H1 (cell line): Measurements from ENCODE around the gene LRWD1. TPM values are rescaled to one million over a fixed set of nuclear protein-coding genes. Genes with fewer than 3 reads are reported as not detected.

Experiments
- CTCF ChIA-PET: fragments of 300-600 bp; sonication (Branson Sonifier 250); formaldehyde crosslinking; loops from one replicate; lab custom pipeline; 2021; ENCODE audit not compliant: partially characterized antibody; lab: Charles Lee
- POLR2A ChIA-PET: fragments of 300-600 bp; sonication (Branson Sonifier 250); formaldehyde crosslinking; loops from one replicate; lab custom pipeline; 2021; ENCODE audit warnings: inconsistent platforms; ENCODE audit not compliant: partially characterized antibody; lab: Charles Lee
- DNase-seq, 2 experiments: peaks; one replicate each; pipeline versions ENCODE4 v3.0.0 to v3.0.0-alpha.2; 2010 to 2022; ENCODE audit warnings: low spot score in 2 of 2, low read depth in 1 of 2, mixed read lengths in 1 of 2
- FAIRE-seq: peaks from 2 replicates; lab custom pipeline; 2011; peaks lifted over from hg19 to GRCh38; lab: Jason Lieb, UNC
- H2AFZ ChIP-seq: 2 replicates; pipeline ENCODE4 v1.8.1; 2012; ENCODE audit warnings: low read length, inconsistent platforms
- H2AK5ac ChIP-seq: 2 replicates; pipeline ENCODE4 v1.6.1; 2013; ENCODE audit warnings: low read depth, low read length
- H2BK120ac ChIP-seq: replicated peaks from 2 replicates; pipeline ENCODE3; 2013; ENCODE audit warnings: low read depth, low read length, inconsistent platforms
- H2BK12ac ChIP-seq: 2 replicates; pipeline ENCODE4 v1.6.1; 2013; ENCODE audit warnings: low read depth, low read length
- H2BK15ac ChIP-seq: 2 replicates; pipeline ENCODE4 v1.6.1; 2013; ENCODE audit warnings: low read length
- H2BK20ac ChIP-seq: 2 replicates; pipeline ENCODE4 v1.6.1; 2013; ENCODE audit warnings: low read length
- H2BK5ac ChIP-seq: 2 replicates; pipeline ENCODE4 v1.6.1; 2013; ENCODE audit warnings: low read depth, low read length
- H3K14ac ChIP-seq: 2 replicates; pipeline ENCODE4 v1.6.1; 2013; ENCODE audit warnings: inconsistent platforms; ENCODE audit not compliant: insufficient read length
- H3K18ac ChIP-seq: 2 replicates; pipeline ENCODE4 v1.6.1; 2013; ENCODE audit warnings: low read length; ENCODE audit errors: extremely low read depth
- H3K23ac ChIP-seq: 2 replicates; pipeline ENCODE4 v1.6.1; 2013; ENCODE audit warnings: inconsistent platforms; ENCODE audit not compliant: insufficient read length
- H3K23me2 ChIP-seq: 2 replicates; pipeline ENCODE4 v1.6.1; 2013; ENCODE audit warnings: low read depth, low read length
- H3K27ac ChIP-seq: 2 replicates; pipeline ENCODE4 v1.6.1; 2011; ENCODE audit warnings: low read depth, low read length, inconsistent platforms
- H3K27me3 ChIP-seq, 4 experiments: replicated peaks in 1 of 4; 1 replicate in 1 of 4; 2 replicates in 3 of 4; pipeline versions ENCODE4 v1.6.1 to v1.8.1; 2011 to 2013; ENCODE audit warnings: low read length in 3 of 4, mild to moderate bottlenecking in 3 of 4, inconsistent platforms in 2 of 4, mixed read lengths in 2 of 4, moderate library complexity in 1 of 4; ENCODE audit not compliant: control insufficient read depth in 3 of 4, insufficient read depth in 3 of 4; ENCODE audit errors: extremely low read depth in 1 of 4
- H3K36me3 ChIP-seq, 4 experiments: 2 replicates each; pipeline versions ENCODE4 v1.6.1 to v1.8.1; 2011 to 2013; ENCODE audit warnings: mild to moderate bottlenecking in 4 of 4, low read length in 3 of 4, moderate library complexity in 2 of 4, control low read depth in 1 of 4, inconsistent platforms in 1 of 4; ENCODE audit not compliant: insufficient read depth in 4 of 4, control insufficient read depth in 2 of 4
- H3K4ac ChIP-seq: replicated peaks from 2 replicates; pipeline ENCODE3; 2013; ENCODE audit warnings: low read length, low read depth, mixed read lengths, inconsistent platforms; ENCODE audit not compliant: insufficient read length
- H3K4me1 ChIP-seq, 4 experiments: replicated peaks in 1 of 4; 1 replicate in 1 of 4; 2 replicates in 3 of 4; pipeline versions ENCODE4 v1.6.1 to v1.8.1; 2011 to 2013; ENCODE audit warnings: low read length in 3 of 4, inconsistent platforms in 2 of 4, mixed read lengths in 1 of 4; ENCODE audit not compliant: insufficient read depth in 4 of 4, control insufficient read depth in 3 of 4
- H3K4me2 ChIP-seq, 2 experiments: 2 replicates each; pipeline versions ENCODE4 v1.6.1 to v1.8.1; 2011 to 2013; ENCODE audit warnings: low read depth in 2 of 2, low read length in 2 of 2, control low read depth in 1 of 2, inconsistent platforms in 1 of 2, mild to moderate bottlenecking in 1 of 2; ENCODE audit not compliant: insufficient read depth in 1 of 2
- H3K4me3 ChIP-seq, 4 experiments: fragments of 200-600, 300-600 bp in 1 of 4; sonication (generic), shearing (Covaris generic), sonication (Bioruptor Twin) in 1 of 4; 2 replicates each; pipeline versions ENCODE4 v1.5.1 to v1.8.1; 2011 to 2016; ENCODE audit warnings: low read length in 4 of 4, low read depth in 3 of 4, control low read depth in 2 of 4, inconsistent platforms in 2 of 4, mild to moderate bottlenecking in 2 of 4, mixed read lengths in 1 of 4, moderate library complexity in 1 of 4; ENCODE audit not compliant: insufficient read depth in 2 of 4; ENCODE audit errors: extremely low read depth in 1 of 4
- H3K56ac ChIP-seq: replicated peaks from 2 replicates; pipeline ENCODE3; 2013; ENCODE audit warnings: low read depth, mild to moderate bottlenecking, mixed read lengths, low read length, inconsistent platforms; ENCODE audit not compliant: insufficient read length
- H3K79me1 ChIP-seq: 2 replicates; pipeline ENCODE4 v1.6.1; 2013; ENCODE audit warnings: low read depth, low read length, control low read depth
- H3K79me2 ChIP-seq, 2 experiments: 2 replicates each; pipeline versions ENCODE4 v1.6.1 to v1.8.1; 2012 to 2013; ENCODE audit warnings: low read length in 2 of 2, mild to moderate bottlenecking in 2 of 2, inconsistent platforms in 1 of 2; ENCODE audit not compliant: insufficient read depth in 2 of 2, control insufficient read depth in 1 of 2
- H3K9ac ChIP-seq, 4 experiments: replicated peaks in 1 of 4; 1 replicate in 1 of 4; 2 replicates in 3 of 4; pipeline versions ENCODE4 v1.6.1 to v1.8.1; 2011 to 2013; ENCODE audit warnings: low read depth in 3 of 4, low read length in 3 of 4, control low read depth in 2 of 4, mild to moderate bottlenecking in 2 of 4, moderate library complexity in 2 of 4, inconsistent platforms in 1 of 4; ENCODE audit errors: extremely low read depth in 1 of 4
- H3K9me3 ChIP-seq, 2 experiments: 2 replicates each; pipeline versions ENCODE4 v1.6.1 to v1.8.1; 2012 to 2013; ENCODE audit warnings: mild to moderate bottlenecking in 2 of 2, moderate library complexity in 2 of 2, control low read depth in 1 of 2, inconsistent platforms in 1 of 2, low read depth in 1 of 2, low read length in 1 of 2, mixed read lengths in 1 of 2; ENCODE audit not compliant: insufficient read depth in 2 of 2
- H4K20me1 ChIP-seq, 2 experiments: replicated peaks in 1 of 2; 2 replicates each; pipeline versions ENCODE3 to v1.8.1; 2011 to 2013; ENCODE audit warnings: inconsistent platforms in 2 of 2, low read length in 2 of 2, mild to moderate bottlenecking in 1 of 2; ENCODE audit not compliant: insufficient read depth in 2 of 2, control insufficient read depth in 1 of 2
- H4K5ac ChIP-seq: 2 replicates; pipeline ENCODE4 v1.6.1; 2013; ENCODE audit warnings: low read length, low read depth, mixed read lengths, inconsistent platforms; ENCODE audit not compliant: insufficient read length
- H4K8ac ChIP-seq: 2 replicates; pipeline ENCODE4 v1.8.0; 2013; ENCODE audit warnings: mild to moderate bottlenecking, moderate library complexity, low read length, inconsistent platforms; ENCODE audit not compliant: insufficient read depth; ENCODE audit errors: extremely low read depth
- H4K91ac ChIP-seq: replicated peaks from 2 replicates; pipeline ENCODE3; 2013; ENCODE audit warnings: low read length, mixed read lengths, inconsistent platforms; ENCODE audit not compliant: insufficient read length
- BACH1 ChIP-seq: IDR thresholded peaks from 2 replicates; pipeline ENCODE4 v1.6.1; 2012; ENCODE audit warnings: low read length, improper control_type of control experiment
- BCL11A ChIP-seq, 2 experiments: IDR thresholded peaks; one replicate each; pipeline ENCODE4 v1.6.1; 2011; ENCODE audit warnings: low read depth in 2 of 2, low read length in 2 of 2, mild to moderate bottlenecking in 2 of 2
- BRCA1 ChIP-seq: IDR thresholded peaks from 2 replicates; pipeline ENCODE4 v1.6.1; 2012; ENCODE audit warnings: low read depth, low read length, improper control_type of control experiment
- GABPA ChIP-seq: IDR thresholded peaks from 2 replicates; pipeline ENCODE4 v1.6.1; 2011; ENCODE audit warnings: mild to moderate bottlenecking, low read length, moderate library complexity, borderline replicate concordance; ENCODE audit not compliant: insufficient read depth
- HDAC2 ChIP-seq, 2 experiments: fragments of 300-600 bp in 1 of 2; sonication (generic) in 1 of 2; IDR thresholded peaks; 2 replicates each; pipeline ENCODE4 v1.6.1; 2011 to 2012; ENCODE audit warnings: low read depth in 2 of 2, low read length in 2 of 2, mild to moderate bottlenecking in 2 of 2, moderate library complexity in 2 of 2, borderline replicate concordance in 1 of 2, inconsistent platforms in 1 of 2
- POLR2A ChIP-seq, 2 experiments: IDR thresholded peaks; 1 replicate in 1 of 2; 2 replicates in 1 of 2; pipeline ENCODE4 v1.6.1; 2011; ENCODE audit warnings: low read depth in 2 of 2, low read length in 2 of 2, mild to moderate bottlenecking in 2 of 2; ENCODE audit errors: control extremely low read depth in 1 of 2
- RFX5 ChIP-seq: IDR thresholded peaks from 2 replicates; pipeline ENCODE4 v1.6.1; 2011; ENCODE audit warnings: low read depth, low read length, improper control_type of control experiment, borderline replicate concordance
- SP4 ChIP-seq: IDR thresholded peaks from 2 replicates; pipeline ENCODE4 v1.6.1; 2012; ENCODE audit warnings: low read length, inconsistent platforms
- SRF ChIP-seq: IDR thresholded peaks from 2 replicates; pipeline ENCODE4 v1.6.1; 2011; ENCODE audit warnings: mild to moderate bottlenecking, low read depth, low read length, moderate library complexity
- TAF1 ChIP-seq: IDR thresholded peaks from 2 replicates; pipeline ENCODE4 v1.6.1; 2011; ENCODE audit warnings: mild to moderate bottlenecking, low read depth, low read length
- TBP ChIP-seq: IDR thresholded peaks from 2 replicates; pipeline ENCODE4 v1.6.1; 2011; ENCODE audit warnings: low read depth, low read length, improper control_type of control experiment
- YY1 ChIP-seq: IDR thresholded peaks from 2 replicates; pipeline ENCODE4 v1.6.1; 2011; ENCODE audit warnings: low read depth, mild to moderate bottlenecking, low read length
- WGBS, 2 experiments: shearing (Covaris generic) in 1 of 2; methylation state at CpG; one replicate each; pipeline versions ENCODE4 v1.1.6 to v1.1.7; 2013 to 2015; ENCODE audit warnings: low lambda C conversion rate in 2 of 2, mixed read lengths in 2 of 2, inconsistent platforms in 1 of 2, low coverage in 1 of 2, missing lambda C conversion rate in 1 of 2; ENCODE audit not compliant: insufficient replicate concordance in 2 of 2, insufficient coverage in 1 of 2, insufficient read length in 1 of 2; ENCODE audit errors: extremely low coverage in 1 of 2, missing lambda C conversion rate in 1 of 2; 5-methylcytosine and 5-hydroxymethylcytosine counted together
- polyA plus RNA-seq, 7 experiments: library from polyadenylated mRNA; depleted of rRNA in 3 of 7; stranded (reverse) in 5 of 7; unstranded in 2 of 7; fragments of >200 nt in 5 of 7; fragments of 200-250 nt in 2 of 7; gene quantifications; 1 replicate in 5 of 7; 2 replicates in 1 of 7; 4 replicates in 1 of 7; pipeline versions ENCODE4 v1.2.1 to v1.2.3, GENCODE V29; 2011 to 2013; ENCODE audit warnings: missing spikeins in 2 of 7, mixed read lengths in 2 of 7
- total RNA-seq: library from RNA; stranded (reverse); fragmentation: NEBNext Ultra II Directional; extraction: Animal tissue kit (Norgen Biotek cat#: 25700); gene quantifications from 2 replicates; pipeline ENCODE4 v1.2.1, GENCODE V29; 2021
- TF ChIP-seq, protein P1 (sequence below): IDR thresholded peaks from 2 replicates; pipeline ENCODE4 v1.6.1; 2012; ENCODE audit warnings: inconsistent platforms
- TF ChIP-seq, protein P2 (sequence below): IDR thresholded peaks from 2 replicates; pipeline ENCODE4 v1.6.1; 2012; ENCODE audit warnings: inconsistent platforms

The LRWD1 gene
- total and polyA plus RNA-seq, 2 of the 8 experiments (the other 6 are each of a cell fraction or from before 2014, with no cell fraction given), result 23.4 to 26.8 TPM

DNA sequence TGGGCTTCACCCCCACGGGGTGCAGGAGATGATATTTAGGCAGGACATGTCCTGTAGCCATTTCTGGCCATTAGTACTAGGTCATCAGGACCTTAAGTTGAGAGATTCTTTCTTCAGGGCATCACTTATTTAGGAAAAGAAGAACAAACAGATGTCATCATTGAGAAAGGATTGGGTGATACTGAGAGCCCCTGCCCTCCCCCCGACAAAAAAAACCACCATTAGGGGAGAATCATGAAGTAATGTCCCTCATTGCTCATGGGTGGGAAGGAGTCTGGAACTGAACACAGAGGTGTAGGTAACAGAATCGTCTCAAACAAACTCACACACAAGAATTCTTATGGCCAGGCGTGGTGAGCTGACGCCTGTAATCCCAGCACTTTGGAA, 37.8 kb upstream of the LRWD1 start:
- CTCF ChIA-PET, result interaction anchor here (1.8 to 2.1 kb wide), 3 partner anchors 11 to 17 kb away, joined by 4 to 8 read pairs (median 5); no protein-coding TSS in a partner anchor
- Histone ChIP-seq H2AK5ac (no peak overlapping the region), H3K79me2 (no peaks in the 10 kb centered on the region), H2AFZ (no peak overlapping the region), H3K4me3 (no peak overlapping the region), H2BK15ac (no peak overlapping the region), H4K8ac (no peak overlapping the region), H4K91ac (no peak overlapping the region), H3K9me3 (no peaks in the 10 kb centered on the region), H3K9ac (no peak overlapping the region), H2BK20ac (no peak overlapping the region), H3K18ac (no peak overlapping the region), H3K56ac (no peak overlapping the region), H3K23ac (no peak overlapping the region), H3K27me3 (no peaks in the 10 kb centered on the region), H4K20me1 (peaks cover 3 to 7% of the 10 kb centered on the region in 2 experiments), H3K4me2 (no peak overlapping the region), H2BK5ac (no peak overlapping the region), H3K36me3 (peaks cover 0 to 12% (median 5%) of the 10 kb centered on the region in 4 experiments; a peak in 5 of 8 replicates), H3K4me1 (peaks cover 0 to 16% (median 2%) of the 10 kb centered on the region in 4 experiments; a peak in 3 of 7 replicates), H4K5ac (no peak overlapping the region), H3K14ac (no peak overlapping the region), H3K4ac (no peak overlapping the region), H3K79me1 (no peaks in the 10 kb centered on the region), H2BK120ac (no peak overlapping the region), H2BK12ac (no peak overlapping the region), H3K27ac (no peak overlapping the region), H3K23me2 (no peaks in the 10 kb centered on the region)
- DNase-seq, result no peak
- no peak for FAIRE-seq
- POLR2A ChIA-PET, result interaction anchor here (1.7 to 9.5 kb wide), 2 partner anchors 13 to 15 kb away, joined by 6 to 49 read pairs; no protein-coding TSS in a partner anchor
- 94% methylated on average over 5 of the region's 5 CpGs; no CpG with 5 or more reads in 1 of the 2 experiments for WGBS, 2 experiments
- TF ChIP-seq POLR2A (IDR thresholded peaks at IDR 0.05; ENCODE audit: control extremely low read depth in 1 of 2, low read depth in 2 of 2, low read length in 2 of 2), result no peak
- TF ChIP-seq GABPA, result no peak
- TF ChIP-seq TAF1, result no peak
- TF ChIP-seq BRCA1, result no peak
- TF ChIP-seq, protein P1, sequence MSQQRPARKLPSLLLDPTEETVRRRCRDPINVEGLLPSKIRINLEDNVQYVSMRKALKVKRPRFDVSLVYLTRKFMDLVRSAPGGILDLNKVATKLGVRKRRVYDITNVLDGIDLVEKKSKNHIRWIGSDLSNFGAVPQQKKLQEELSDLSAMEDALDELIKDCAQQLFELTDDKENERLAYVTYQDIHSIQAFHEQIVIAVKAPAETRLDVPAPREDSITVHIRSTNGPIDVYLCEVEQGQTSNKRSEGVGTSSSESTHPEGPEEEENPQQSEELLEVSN, result no peak
- TF ChIP-seq BCL11A (IDR thresholded peaks at IDR 0.05; ENCODE audit: low read depth in 2 of 2, low read length in 2 of 2), result no peak
- no peak for TF ChIP-seq SRF
- no peak for TF ChIP-seq HDAC2 (IDR thresholded peaks at IDR 0.05; ENCODE audit: borderline replicate concordance in 1 of 2, low read depth in 2 of 2, low read length in 2 of 2)
- TF ChIP-seq YY1, result no peak
- no peak for TF ChIP-seq RFX5
- no peak for TF ChIP-seq TBP
- TF ChIP-seq BACH1, result no peak
- no peak for TF ChIP-seq SP4
- TF ChIP-seq, protein P2, sequence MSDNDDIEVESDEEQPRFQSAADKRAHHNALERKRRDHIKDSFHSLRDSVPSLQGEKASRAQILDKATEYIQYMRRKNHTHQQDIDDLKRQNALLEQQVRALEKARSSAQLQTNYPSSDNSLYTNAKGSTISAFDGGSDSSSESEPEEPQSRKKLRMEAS, result no peak
